Measurements from ENCODE around the gene EYA4.
A peak's percentile ranks its signal among the peaks of the same experiment; 100 is the strongest.

EYA4 gene

DNA sequence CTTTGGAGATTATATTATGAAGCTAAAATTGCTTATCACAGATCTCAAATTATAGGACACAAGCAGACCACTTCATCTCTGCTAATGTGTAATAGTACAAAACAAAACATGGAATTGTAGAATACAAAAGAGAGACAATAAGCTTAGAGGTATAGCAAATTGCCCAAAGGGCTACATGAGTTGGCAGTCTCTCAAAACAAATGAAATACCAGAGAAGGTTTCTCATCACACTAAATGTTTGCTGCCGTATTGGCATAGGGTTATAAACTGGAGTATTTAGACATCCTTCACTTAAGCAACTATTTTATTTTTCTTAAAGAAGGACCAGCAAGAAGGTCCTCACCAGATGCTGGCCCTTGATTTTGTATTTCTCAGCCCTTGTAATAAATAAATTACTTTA lies 5.9 kb upstream of the EYA4 start:
- Histone ChIP-seq H3K4me2 (ENCODE audit: low read depth, low read length) (no peak overlapping the region), H3K9ac (ENCODE audit: low read length) (no peak overlapping the region), H4K20me1 (ENCODE audit: insufficient read depth, low read length) (no peaks in the 10 kb centered on the region), H3K36me3 (replicated peaks; ENCODE audit: insufficient read depth, low read length) (no peaks in the 10 kb centered on the region), H3F3A (ENCODE audit: insufficient read depth, low read length) (no peaks in the 10 kb centered on the region), H3K4me1 (ENCODE audit: low read length) (no peaks in the 10 kb centered on the region), H3K9me2 (replicated peaks; ENCODE audit: insufficient read depth, low read length) (no peaks in the 10 kb centered on the region), H3K4me3 (ENCODE audit: low read length) (no peak overlapping the region), H2AFZ (ENCODE audit: low read length) (no peak overlapping the region), H3K27me3 (replicated peaks; ENCODE audit: insufficient read depth, low read length) (no peaks in the 10 kb centered on the region), H3K9me3 (replicated peaks; ENCODE audit: insufficient read depth, low read length) (no peaks in the 10 kb centered on the region), H3K27ac (ENCODE audit: low read length) (no peak overlapping the region), H3K79me2 (ENCODE audit: low read length) (no peaks in the 10 kb centered on the region)
- TF ChIP-seq, protein P1, sequence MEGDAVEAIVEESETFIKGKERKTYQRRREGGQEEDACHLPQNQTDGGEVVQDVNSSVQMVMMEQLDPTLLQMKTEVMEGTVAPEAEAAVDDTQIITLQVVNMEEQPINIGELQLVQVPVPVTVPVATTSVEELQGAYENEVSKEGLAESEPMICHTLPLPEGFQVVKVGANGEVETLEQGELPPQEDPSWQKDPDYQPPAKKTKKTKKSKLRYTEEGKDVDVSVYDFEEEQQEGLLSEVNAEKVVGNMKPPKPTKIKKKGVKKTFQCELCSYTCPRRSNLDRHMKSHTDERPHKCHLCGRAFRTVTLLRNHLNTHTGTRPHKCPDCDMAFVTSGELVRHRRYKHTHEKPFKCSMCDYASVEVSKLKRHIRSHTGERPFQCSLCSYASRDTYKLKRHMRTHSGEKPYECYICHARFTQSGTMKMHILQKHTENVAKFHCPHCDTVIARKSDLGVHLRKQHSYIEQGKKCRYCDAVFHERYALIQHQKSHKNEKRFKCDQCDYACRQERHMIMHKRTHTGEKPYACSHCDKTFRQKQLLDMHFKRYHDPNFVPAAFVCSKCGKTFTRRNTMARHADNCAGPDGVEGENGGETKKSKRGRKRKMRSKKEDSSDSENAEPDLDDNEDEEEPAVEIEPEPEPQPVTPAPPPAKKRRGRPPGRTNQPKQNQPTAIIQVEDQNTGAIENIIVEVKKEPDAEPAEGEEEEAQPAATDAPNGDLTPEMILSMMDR (IDR thresholded peaks at IDR 0.05; ENCODE audit: low read length): no peak
- TF ChIP-seq EZH2 (optimal IDR thresholded peaks at IDR 0.05; ENCODE audit: low read depth, low read length) (no peak), EZH2phosphoT487 (IDR thresholded peaks at IDR 0.05; ENCODE audit: low read length) (no peak)
- DNase-seq: no peak

DNA sequence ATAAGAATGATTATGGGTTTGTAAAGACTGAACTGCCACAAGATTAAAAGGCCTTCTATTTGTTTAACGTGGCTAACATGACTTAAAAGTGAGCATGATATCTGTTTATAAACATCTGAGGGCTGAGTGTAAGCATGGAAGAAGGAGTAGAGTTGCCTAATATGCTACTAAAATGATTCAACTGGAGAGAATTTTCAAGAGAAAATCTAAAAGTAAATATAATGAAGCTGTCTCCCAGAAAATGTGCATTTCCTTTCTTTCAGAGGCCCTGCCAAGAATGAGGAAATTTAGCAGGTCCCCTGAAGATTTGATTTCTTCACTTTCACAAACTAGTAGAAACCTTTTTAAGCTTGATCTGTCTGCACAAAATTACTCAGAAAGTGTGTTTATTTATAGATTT lies 4.2 kb upstream of the EYA4 start:
- H3K9me2 ChIP-seq (replicated peaks; ENCODE audit: insufficient read depth, low read length): no peaks in the 10 kb centered on the region
- no peaks in the 10 kb centered on the region for H4K20me1 ChIP-seq (ENCODE audit: insufficient read depth, low read length)
- H3K4me2 ChIP-seq (ENCODE audit: low read depth, low read length): no peak overlapping the region
- no peak overlapping the region for H3K27ac ChIP-seq (ENCODE audit: low read length)
- DNase-seq: no peak
- H3K9ac ChIP-seq (ENCODE audit: low read length): no peak overlapping the region
- no peaks in the 10 kb centered on the region for H3K9me3 ChIP-seq (replicated peaks; ENCODE audit: insufficient read depth, low read length)
- no peaks in the 10 kb centered on the region for H3K4me1 ChIP-seq (ENCODE audit: low read length)
- H2AFZ ChIP-seq (ENCODE audit: low read length): no peak overlapping the region
- no peaks in the 10 kb centered on the region for H3K27me3 ChIP-seq (replicated peaks; ENCODE audit: insufficient read depth, low read length)
- TF ChIP-seq EZH2 (optimal IDR thresholded peaks at IDR 0.05; ENCODE audit: low read depth, low read length): no peak
- TF ChIP-seq, protein P1 (IDR thresholded peaks at IDR 0.05; ENCODE audit: low read length): no peak
- H3K36me3 ChIP-seq (replicated peaks; ENCODE audit: insufficient read depth, low read length): no peaks in the 10 kb centered on the region
- peaks cover 8% of the 10 kb centered on the region for H3K79me2 ChIP-seq (ENCODE audit: low read length)
- H3K4me3 ChIP-seq (ENCODE audit: low read length): no peak overlapping the region
- no peaks in the 10 kb centered on the region for H3F3A ChIP-seq (ENCODE audit: insufficient read depth, low read length)

DNA sequence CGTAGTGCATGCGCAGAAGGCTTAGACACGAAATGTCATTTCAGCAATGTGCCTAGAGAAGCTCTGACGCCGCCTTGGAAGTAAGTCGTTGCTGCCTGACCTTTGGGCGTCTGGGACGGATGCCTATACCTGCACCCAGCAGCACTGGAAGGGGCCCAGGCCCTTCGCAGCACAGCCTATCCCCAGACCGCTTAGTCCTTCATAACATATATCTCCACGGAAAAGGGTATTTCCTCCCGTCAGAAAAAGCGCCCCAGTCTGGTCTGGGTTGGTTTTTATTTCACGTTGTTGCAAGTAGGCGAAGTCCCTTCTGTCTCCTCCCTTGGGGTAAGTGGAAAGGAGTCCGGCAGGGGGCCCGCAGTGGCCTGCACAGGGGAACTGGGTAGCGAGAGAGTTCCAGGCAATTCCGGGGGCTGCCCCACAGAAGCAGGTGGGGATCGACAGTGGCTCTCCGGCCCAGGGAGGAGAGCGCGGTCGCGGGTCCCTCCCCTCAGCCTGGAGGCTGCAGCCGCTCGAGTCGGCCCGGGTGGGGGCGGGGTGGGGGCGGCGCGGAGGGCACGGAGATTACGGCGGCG lies 559 bp upstream of the EYA4 start:
- H3K27ac ChIP-seq (ENCODE audit: low read length): peak overlapping the region; percentile 87
- H3K36me3 ChIP-seq (replicated peaks; ENCODE audit: insufficient read depth, low read length): no peaks in the 10 kb centered on the region
- H3K9me3 ChIP-seq (replicated peaks; ENCODE audit: insufficient read depth, low read length): no peaks in the 10 kb centered on the region
- H3K4me2 ChIP-seq (ENCODE audit: low read depth, low read length): peak overlapping the region; percentile 67
- no peaks in the 10 kb centered on the region for H3K9me2 ChIP-seq (replicated peaks; ENCODE audit: insufficient read depth, low read length)
- no peaks in the 10 kb centered on the region for H3K4me1 ChIP-seq (ENCODE audit: low read length)
- no peaks in the 10 kb centered on the region for H4K20me1 ChIP-seq (ENCODE audit: insufficient read depth, low read length)
- TF ChIP-seq, protein P1 (IDR thresholded peaks at IDR 0.05; ENCODE audit: low read length): peak; percentile 18
- TF ChIP-seq EZH2 (optimal IDR thresholded peaks at IDR 0.05; ENCODE audit: low read depth, low read length) (no peak), EZH2phosphoT487 (IDR thresholded peaks at IDR 0.05; ENCODE audit: low read length) (no peak)
- H3F3A ChIP-seq (ENCODE audit: insufficient read depth, low read length): no peaks in the 10 kb centered on the region
- peaks cover 41% of the 10 kb centered on the region for H3K79me2 ChIP-seq (ENCODE audit: low read length)
- peak overlapping the region; percentile 74 for H3K4me3 ChIP-seq (ENCODE audit: low read length)
- peak overlapping the region; percentile 79 for H3K9ac ChIP-seq (ENCODE audit: low read length)
- peak overlapping the region; percentile 68 for H2AFZ ChIP-seq (ENCODE audit: low read length)
- DNase-seq: peak; percentile 70
- H3K27me3 ChIP-seq (replicated peaks; ENCODE audit: insufficient read depth, low read length): no peaks in the 10 kb centered on the region

Measured in MM.1S (cell line).